Measurements from ENCODE around the gene SLC2A10. TPM values are rescaled to one million over a fixed set of nuclear protein-coding genes. Genes with fewer than 3 reads are reported as not detected.
A peak's percentile ranks its signal among the peaks of the same experiment; 100 is the strongest.

Gene SLC2A10
- total and polyA plus RNA-seq, 2 experiments from 2014 or later = 9.9 to 15.6 TPM

- no peak for DNase-seq (ENCODE audit: low read depth in 1 of 2, low spot score in 1 of 2)
- Histone ChIP-seq H3K27ac (no peak overlapping the region), H3K27me3 (no peaks in the 10 kb centered on the region), H3K36me3 (no peaks in the 10 kb centered on the region), H3K4me3 (no peak overlapping the region), H3K9me3 (ENCODE audit: low read depth) (no peaks in the 10 kb centered on the region), H3K4me1 (ENCODE audit: low read depth) (no peaks in the 10 kb centered on the region)
- TF ChIP-seq CTCF (IDR thresholded peaks at IDR 0.05; ENCODE audit: low read depth, low read length) = no peak
Observed at GRCh38 chr20:46770330-46771194, 61.1 kb downstream of the SLC2A10 start.

GRCh38 chr20:46771195-46771588 is 61.7 kb downstream of the SLC2A10 start:
- DNase-seq (ENCODE audit: low read depth in 1 of 2, low spot score in 1 of 2) = no peak
- Histone ChIP-seq H3K27me3 (no peaks in the 10 kb centered on the region), H3K4me3 (no peak overlapping the region), H3K4me1 (ENCODE audit: low read depth) (no peaks in the 10 kb centered on the region), H3K9me3 (ENCODE audit: low read depth) (no peaks in the 10 kb centered on the region), H3K36me3 (no peaks in the 10 kb centered on the region), H3K27ac (no peak overlapping the region)
- no peak for TF ChIP-seq CTCF (IDR thresholded peaks at IDR 0.05; ENCODE audit: low read depth, low read length)

GRCh38 chr20:46772901-46773300 is 63.5 kb downstream of the SLC2A10 start:
- DNase-seq (ENCODE audit: low read depth in 1 of 2, low spot score in 1 of 2) = no peak
- peak; percentile 14 for TF ChIP-seq CTCF (IDR thresholded peaks at IDR 0.05; ENCODE audit: low read depth, low read length)
- no peaks in the 10 kb centered on the region for H3K9me3 ChIP-seq (ENCODE audit: low read depth)
- no peaks in the 10 kb centered on the region for H3K4me1 ChIP-seq (ENCODE audit: low read depth)
- no peaks in the 10 kb centered on the region for H3K36me3 ChIP-seq
- no peak overlapping the region for H3K27ac ChIP-seq
- no peaks in the 10 kb centered on the region for H3K27me3 ChIP-seq
- H3K4me3 ChIP-seq = no peak overlapping the region

GRCh38 chr20:46773680-46774079 is 64.2 kb downstream of the SLC2A10 start:
- Histone ChIP-seq H3K27ac (no peak overlapping the region), H3K9me3 (ENCODE audit: low read depth) (no peaks in the 10 kb centered on the region), H3K4me3 (no peak overlapping the region), H3K36me3 (no peaks in the 10 kb centered on the region), H3K4me1 (ENCODE audit: low read depth) (no peaks in the 10 kb centered on the region), H3K27me3 (no peaks in the 10 kb centered on the region)
- no peak for TF ChIP-seq CTCF (IDR thresholded peaks at IDR 0.05; ENCODE audit: low read depth, low read length)
- DNase-seq (ENCODE audit: low read depth in 1 of 2, low spot score in 1 of 2) = no peak

GRCh38 chr20:46774236-46774635 is 64.8 kb downstream of the SLC2A10 start:
- no peak overlapping the region for H3K27ac ChIP-seq
- no peaks in the 10 kb centered on the region for H3K9me3 ChIP-seq (ENCODE audit: low read depth)
- H3K27me3 ChIP-seq = no peaks in the 10 kb centered on the region
- TF ChIP-seq CTCF (IDR thresholded peaks at IDR 0.05; ENCODE audit: low read depth, low read length) = no peak
- H3K4me1 ChIP-seq (ENCODE audit: low read depth) = no peaks in the 10 kb centered on the region
- H3K4me3 ChIP-seq = no peak overlapping the region
- DNase-seq (ENCODE audit: low read depth in 1 of 2, low spot score in 1 of 2) = no peak
- no peaks in the 10 kb centered on the region for H3K36me3 ChIP-seq

All from cardiac muscle cell (in vitro differentiated cells and primary cell).